Dedifferentiated amniotic fluid mesenchymal stem cell (primary cell): ENCODE results near the gene CEBPE.

ENCODE experiments used
- DNase-seq: peaks from one replicate; pipeline ENCODE4 v3.0.0-alpha.2; 2016; ENCODE audit errors: extremely low spot score

Gene CEBPE

DNA sequence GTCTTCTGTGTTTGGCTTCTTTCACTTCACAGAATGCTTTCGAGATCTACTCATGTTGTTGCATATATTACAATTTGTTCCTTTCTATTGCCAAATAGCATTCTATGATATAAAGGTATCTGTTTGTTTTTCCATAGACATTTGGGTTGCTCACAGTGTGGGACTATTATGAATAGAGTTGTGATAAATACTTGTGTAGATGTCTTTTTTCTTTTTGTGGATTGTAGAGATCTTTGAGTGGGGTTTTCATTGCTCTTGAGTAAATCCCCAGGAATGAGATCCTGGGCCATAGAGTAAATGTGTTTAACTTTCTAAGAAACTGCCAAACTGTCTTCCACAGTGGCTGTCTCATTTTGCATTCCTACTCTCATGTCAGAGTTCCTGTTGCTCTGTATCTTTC, 24.9 kb upstream of the CEBPE start:
- no peak for DNase-seq

DNA sequence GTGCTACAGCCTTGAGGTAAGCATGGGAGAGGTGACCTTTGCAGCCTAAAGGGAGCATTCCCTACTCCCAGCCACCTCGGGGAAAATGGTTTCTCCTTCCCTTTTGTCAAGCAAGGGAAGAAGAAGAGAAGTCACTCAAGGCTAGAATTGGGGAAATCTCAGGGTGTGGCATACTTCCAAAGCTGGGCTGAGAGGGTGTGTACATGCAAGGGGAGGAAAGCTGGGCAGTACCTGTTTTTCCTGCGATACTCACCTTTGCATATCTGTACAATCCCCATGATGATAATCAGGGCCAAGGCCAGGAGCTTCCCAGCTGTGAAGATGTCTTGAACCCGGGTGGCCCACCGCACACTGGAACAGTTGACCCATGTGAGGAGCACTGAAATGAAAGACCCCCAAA, 23.8 kb upstream of the CEBPE start:
- no peak for DNase-seq

DNA sequence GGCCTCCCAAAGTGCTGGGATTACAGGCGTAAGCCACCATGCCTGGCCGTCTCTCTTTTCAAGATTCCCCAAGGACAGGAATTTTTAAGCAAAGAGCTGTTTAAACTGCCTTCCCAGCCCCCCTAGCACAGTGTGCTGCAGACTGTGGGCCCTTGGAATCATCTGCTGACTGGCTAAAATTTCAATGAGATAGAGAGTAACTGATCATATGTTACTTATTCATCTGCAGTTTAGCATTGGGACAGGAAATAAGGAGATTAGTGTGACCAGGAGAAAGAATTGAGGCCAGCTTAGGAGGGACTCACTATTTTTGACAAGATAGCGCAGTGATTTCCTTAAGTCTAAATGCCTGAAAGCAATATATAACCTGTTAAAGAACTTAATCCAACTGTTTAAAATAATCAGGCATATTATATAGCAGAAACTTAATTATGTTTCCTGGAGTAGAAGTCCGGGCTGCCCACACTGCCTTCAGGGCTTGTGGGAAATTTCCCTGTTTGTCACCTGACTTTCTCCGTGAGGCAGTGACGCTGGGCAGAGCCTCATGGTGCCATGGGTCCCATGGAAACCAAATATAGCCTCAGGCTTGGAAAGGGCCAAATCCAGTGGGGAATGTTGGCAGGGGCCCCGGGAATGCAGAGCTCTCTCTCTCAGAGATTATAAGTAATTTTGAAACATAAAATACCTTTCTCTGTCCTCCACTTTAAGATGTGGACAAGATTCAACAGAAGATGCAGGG, 22.8 kb upstream of the CEBPE start:
- DNase-seq: peak; percentile 84

DNA sequence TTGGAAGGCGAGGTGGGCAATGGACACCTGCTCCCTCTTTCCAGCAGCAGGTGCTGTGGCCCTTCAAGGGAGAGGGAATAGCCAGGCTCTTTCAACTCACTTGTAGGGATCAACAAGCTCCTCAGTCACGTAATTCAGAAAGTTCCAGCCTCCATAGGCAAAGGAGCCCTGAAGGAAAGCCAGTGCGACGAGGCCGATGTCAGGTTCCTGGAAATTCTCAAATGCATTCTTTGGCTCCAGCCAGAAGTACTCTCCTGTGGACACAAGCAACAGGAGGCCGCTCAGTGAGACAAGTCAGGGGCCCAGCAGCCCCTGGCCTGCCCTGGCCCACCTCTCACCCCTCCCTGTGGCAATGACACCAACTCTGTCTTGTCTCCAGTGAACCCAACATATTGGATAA, 21.3 kb upstream of the CEBPE start:
- no peak for DNase-seq

DNA sequence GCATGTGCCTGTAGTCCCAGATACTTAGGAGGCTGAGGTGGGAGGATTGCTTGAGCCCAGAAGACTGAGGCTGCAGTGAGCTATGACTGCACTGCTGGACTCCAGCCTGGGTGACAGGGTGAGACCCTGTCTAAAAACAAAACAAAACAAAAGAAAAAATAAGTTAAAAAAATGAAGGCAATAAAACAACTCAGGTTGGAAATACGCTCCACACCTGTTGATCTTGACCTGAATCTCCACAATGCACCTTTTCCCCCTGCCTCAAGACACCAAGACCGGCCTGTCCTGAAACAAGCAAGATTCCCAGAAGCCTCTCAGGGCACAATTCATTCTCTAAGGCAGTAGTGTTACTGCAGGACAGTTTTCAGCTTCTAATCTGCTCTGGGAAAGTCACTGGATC, 20.8 kb upstream of the CEBPE start:
- DNase-seq: no peak

DNA sequence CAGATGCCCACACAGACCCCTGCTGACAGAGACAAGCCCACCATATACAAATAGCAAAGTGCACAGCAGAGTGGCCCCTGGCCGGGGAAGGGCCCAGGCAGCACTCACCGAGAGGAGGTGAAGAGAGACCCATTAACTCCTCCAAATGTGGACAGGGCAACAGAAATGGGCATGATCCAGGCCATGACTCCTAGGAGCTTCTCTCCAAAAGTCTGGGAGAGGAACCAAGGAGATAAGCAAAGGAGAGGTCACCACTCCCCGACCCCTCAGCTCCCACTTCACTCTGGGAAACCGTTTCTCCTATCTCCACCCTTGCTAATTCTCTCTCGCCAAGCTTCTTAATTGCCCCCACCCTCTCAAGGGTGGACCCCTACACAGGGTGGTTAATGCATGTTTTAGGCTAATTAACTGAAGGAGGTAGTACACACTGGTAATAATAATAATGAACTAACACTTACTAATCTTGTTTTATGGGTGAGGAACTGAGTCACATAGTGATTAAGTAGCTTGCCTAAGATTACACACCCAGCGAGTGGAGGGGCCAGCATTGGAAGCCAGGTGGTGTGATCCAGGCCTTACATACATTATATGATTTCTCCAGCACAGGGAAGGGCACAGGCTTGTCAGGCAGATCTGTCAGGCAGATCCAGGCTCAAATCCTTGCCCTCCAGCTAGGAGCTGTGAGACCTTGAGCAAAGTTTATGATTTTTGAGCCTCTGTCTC, 18.9 kb upstream of the CEBPE start:
- DNase-seq: no peak

DNA sequence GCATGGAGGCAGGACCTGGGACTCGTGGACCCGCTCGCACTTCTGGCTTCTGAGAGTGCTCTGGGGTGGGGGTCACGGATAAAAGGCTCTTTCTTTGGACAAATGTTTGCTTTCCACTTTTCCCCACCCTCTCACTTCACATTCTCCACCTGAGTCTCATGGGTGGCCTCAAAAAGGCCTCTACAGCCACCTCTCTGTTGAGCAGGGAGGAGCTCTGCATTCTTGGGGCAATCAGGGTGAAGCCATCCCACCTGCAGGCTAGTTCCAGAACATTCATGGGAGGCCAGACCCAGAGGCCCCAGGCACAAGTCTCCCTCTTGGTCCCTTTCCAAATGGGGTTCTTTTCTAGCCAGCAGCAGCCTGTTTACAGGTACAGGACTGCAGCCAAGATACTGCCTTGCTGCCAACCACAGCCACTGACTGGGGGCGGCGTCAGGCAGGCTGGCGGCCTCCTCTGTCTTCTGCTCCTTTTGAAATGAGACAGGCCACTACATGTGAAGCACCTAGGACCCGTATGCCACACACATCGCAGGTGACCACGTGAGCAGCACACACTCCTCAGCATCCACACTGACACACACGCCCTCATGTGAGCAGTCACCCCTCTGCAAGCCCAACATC, 18.2 kb upstream of the CEBPE start:
- DNase-seq: no peak

DNA sequence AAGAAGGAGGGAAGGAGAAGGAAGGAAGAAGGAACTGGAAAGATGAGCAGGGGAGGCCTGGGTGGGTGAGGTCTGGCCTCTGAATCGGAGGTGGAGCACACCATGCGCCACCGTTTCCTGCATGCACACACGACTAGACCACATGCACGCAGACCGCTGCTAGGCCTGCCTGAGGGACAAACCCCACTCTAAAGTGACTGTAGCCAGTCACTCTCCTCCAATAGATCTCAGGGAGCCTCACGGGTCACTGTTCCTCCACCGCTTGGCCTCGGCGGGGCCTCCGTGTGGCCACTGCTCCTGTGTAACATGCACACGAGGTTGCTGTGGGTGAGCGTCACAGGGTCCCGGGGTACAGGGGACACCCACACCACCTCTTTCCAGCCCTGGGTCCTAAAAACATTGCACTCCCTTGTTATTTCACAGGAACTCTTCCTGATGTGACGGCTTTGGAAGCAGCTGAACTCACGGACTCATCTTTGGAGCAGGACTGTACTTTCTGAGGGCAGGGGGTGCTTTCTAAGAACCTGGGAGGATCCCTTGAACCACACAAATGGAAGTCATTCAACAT, 17.6 kb upstream of the CEBPE start:
- no peak for DNase-seq

DNA sequence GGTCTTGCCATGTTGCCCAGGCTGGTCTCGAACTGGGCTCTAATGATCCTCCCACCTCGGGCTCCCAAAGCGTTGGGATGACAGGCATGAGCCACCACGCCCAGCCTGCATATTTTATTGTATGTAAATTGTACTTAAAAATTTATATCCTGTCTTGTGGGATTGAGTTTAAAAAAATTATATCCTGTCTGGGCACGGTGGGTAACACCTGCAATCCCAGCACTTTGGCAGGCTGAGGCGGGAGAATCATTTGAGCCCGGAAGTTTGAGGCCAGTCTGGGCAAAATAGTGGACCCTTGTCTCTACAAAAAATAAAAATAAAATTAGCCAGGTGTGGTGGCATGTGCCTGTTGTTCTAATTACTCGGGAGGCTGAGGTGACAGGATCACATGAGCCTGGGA, 13.9 kb upstream of the CEBPE start:
- no peak for DNase-seq

DNA sequence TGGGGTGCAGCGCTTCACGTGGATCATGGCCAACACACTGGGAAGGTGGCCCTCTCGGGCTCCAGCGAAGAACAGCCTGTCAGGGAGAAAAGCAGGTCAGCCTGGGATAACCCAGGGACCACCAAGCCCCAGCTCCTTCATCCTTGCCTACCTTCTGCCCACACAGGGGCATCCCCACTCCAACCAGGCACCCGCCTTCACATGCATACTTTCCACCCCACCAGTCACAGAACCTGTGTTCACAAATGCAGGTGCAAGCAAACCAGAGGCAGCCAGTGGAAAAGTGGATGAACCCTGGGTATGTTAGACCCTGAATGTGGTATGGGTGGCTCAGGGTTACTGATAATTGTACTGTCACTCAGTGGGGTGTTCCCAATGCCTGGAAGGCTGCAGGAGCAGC, 12.4 kb upstream of the CEBPE start:
- no peak for DNase-seq

DNA sequence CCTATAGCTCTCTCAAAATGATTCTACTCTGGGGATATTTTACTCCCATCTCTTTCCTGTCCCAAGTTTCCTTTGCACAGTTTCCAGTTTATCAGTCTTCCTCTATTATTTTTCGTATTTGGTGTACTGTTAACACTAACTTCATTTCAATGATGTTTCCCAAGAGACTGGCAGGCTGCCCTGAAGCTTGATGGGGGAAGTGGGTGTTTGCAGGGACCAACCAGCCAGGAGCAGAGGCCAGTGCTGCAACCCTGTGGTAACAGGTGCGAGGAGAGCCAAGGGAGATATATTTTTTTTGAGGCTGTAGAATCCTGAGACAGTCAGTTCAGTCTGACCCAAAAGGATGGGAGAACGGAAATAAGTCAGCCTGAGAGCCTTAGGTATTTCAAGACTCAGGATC, 11.8 kb upstream of the CEBPE start:
- no peak for DNase-seq

DNA sequence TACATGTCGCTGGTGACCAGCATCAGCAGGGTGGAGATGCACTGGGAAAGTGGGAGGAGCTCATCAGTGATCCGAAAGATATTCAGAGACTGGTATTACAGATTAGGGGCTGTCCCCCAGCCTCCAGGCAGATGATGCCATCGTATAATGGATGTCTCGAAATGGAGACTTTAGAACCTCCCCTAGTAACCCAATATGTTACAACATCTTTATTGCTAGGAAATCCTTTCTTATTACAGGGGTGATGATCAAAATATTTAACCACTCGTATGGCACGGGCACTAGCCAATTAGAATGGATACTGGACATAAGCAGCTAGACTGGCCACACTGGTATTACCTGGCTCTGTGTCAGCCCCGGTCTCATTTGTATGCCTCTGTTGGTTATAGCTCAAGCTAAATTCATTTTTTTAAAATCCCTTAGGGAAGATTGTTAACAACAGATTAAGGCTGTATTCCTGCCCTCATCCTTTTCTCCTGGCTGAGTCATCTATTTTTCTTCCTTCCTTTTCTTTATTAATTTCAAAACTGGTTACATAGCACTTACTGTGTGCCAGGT, 10.8 kb upstream of the CEBPE start:
- DNase-seq: no peak

DNA sequence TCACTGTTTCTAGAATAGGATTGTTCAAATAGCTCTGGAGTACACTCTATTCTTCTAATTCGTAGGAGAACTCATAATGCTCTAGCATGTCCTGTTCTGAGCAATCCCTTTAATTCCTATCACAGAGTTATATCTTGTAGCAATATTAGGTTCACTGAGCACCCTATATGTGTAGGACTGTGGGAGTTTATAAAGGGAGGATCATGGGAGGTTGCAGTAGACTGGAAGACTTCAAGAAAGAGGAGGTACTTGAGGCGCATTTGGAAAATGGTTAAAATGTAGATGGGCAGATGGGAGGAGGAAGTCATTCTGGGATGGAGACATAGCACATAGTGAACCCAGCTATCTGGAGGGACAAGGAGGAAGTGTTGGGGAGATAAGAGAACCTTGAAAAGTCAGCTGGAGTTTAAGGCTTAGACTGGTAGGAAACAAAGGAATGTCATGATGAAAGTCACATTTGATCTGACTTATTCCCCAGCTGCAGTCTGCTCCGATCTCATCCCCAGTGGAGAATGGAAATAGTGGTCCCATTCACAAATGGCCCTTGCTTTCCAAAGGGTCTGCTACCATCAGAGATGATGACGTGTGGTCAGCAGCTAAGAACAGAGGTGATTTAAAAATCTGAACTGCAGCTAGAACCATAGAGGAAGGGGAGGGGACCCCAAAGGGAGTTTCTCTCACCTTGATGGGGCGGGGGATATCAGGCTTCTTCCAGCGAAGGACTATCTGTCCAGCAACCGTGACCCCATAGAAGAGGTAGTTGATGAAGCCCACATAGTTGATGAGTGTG, 10.1 kb upstream of the CEBPE start:
- no peak for DNase-seq

DNA sequence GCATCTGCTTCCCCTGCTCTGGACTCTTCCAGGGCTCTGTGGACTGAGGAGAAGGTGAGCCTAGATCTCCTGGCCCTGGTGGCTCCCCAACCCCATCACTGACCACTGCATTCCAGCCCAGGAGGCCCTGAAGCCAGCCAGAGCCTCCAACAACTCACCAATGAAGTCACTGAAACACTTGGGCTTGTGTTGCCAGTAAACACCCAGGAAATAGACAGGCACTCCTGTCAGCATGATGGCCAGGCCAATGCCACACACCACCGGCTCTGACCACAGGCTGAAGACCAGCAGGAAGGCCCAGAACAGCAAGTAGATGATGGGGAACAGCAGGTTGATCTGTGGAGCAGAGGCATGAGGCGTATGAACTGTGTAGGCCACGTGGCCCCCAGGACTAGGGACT, 8.8 kb upstream of the CEBPE start:
- no peak for DNase-seq

DNA sequence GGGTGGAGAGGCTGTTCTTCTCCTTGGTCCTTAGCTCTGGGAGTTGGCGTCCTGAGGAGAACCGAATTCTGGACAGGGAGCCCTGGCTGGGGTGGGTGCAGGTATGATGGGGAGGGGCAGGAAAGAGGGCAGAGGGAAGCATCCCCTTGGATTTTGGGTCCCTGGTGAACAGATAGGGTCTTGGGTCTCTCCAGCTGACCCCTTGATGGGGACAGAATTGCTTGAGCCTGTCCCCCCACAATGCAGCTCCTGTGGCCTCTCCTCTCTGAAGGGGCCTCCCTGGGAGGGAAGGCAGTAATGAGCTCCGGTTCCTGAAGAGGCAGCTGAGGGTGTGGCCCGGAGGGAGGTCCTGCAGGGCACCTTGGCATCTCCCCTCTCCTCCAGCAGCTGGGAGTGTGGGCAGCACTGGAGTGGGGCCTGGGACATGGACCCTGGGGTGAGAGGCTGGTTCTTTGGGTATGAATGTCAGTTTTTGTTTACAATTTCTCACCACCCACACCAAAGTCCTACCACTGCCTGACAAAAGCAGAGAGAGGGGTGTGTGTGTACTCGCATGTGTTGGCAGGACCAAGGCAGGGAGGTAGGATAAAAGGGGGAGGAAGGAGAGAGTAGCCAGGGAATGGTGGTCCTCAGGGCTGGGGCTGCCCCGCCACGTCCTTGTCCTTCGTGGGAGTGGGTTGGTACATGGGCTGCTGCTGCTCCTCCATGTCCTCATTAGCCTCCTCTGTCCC, 7.7 kb upstream of the CEBPE start:
- DNase-seq: no peak

DNA sequence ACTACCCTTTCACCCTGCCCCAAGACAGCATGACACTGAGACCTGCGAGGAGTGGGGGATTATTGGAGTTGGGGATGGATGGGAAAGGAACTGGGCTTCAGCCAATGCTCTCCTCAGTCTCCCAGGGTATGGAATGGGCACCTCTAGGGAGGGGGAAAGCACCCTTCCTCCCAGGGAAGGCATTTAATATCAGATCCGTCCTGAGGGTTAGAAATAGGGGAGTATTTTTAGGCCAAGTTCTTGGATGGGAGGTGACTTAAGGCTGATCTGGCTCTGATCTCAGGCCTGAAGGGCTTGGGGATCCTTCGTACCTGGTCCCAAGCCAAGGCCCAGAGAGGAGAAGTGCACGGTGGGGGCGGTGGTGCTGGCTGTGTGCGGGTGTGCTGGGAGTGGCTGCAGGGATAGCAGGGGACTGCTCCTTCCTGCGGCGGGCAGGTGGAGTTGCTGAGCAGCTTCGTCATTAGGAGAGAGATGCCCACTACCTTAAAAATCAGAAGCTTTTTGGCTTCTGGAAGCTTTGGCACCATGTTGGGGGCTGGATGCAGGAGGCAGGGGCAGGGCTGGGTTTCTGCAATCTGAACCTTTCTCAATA, 7.0 kb upstream of the CEBPE start:
- no peak for DNase-seq

DNA sequence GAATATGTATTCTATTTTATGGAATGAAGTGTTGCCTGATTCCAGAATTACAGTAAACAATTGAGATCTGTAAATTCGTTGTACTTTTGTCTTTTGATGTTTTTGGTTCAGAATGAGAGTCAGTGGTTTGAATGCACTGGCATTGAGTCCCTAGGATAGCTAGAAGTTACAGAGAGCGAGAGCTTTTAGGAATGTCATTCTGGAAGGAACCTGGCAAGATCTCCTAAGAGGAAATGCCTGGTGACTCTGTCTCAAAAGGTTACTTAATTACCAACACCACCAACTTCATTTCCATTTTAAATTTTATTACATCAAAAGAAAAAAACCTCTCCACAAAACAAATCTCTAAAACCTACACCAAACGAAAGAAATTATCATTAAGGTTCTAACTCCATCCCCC, 6.0 kb upstream of the CEBPE start:
- no peak for DNase-seq

DNA sequence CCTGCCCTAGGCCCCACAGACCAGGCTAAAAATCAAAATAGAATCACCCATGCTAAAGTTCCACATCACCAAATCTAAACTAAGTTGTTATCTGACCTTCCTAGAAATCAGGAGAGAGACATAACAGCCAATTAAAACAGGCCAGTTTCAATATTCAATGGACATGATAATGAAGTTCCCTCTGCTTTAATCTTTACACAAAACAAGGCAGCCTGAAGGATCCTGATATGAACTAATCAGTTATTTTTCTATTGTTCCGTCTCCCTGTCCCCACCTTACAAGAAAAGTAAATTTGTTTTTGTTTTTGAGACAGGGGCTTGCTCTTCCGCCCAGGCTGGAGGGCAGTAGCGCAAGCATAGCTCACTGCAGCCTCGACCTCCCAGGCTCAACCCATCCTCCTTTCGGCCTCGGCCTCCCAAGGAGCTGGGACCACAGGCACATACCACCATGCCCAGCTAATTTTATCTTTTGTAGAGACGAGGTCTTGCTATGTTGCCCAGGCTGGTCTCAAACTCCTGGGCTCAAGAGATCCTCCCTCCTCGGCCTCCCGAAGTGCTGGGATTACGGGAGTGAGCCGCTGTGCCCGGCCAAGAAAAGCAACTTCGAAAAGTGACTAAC, 5.4 kb upstream of the CEBPE start:
- DNase-seq: no peak

DNA sequence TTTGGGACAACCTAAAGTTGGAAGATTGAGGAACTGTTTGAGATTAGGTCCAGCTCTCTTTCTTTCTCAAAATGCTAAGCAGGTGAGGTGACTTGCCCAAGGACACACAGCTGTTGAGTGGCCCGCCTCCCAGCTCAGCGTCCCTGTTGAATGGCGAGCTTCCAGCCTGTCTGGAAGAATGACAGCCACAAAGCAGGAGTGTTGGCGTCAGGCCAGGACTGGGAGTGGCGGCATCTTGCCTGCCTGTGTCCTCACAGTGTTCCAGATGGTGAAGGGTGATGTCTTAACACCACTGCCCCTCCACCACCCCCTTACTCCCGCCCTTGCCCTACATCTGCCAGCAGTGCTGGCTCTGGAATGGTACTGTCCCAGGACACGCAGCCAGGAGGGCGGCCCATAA, 4.4 kb upstream of the CEBPE start:
- DNase-seq: no peak

DNA sequence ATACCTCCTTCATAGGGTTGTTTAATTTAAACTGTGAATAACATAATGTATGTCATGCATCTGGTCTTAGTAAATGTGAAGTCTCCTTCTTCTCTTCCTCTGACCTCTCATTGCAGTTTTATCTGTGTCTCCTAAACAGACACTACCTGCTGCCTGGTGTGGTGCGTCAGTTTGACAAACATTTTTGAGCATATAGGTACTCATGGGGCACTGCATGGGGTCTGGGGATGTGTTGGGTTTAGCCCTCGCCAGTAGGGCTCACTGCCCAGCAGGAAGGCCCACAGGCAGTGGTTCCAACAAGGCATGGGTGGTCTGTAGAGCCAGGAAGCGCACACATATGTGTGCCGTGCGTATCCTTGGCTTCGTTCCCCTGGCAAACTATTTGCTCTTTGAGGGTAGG, 3.0 kb upstream of the CEBPE start:
- DNase-seq: no peak
